HG02938 (cell line): Measurements from ENCODE around the gene ALDOB.

Experiments
- ATAC-seq: cut with Tn5 transposase; IDR thresholded peaks from one replicate; pipeline ENCODE4 v1.9.1; 2021; ENCODE audit warnings: mild to moderate bottlenecking, moderate library complexity; ENCODE audit not compliant: unreplicated experiment

The ALDOB gene

GRCh38 chr9:101435601-101436079 is at the start of gene ALDOB:
Gene ALDOB, minus strand, starts transcription at chr9:101435774. Its CDS starts 4,887 bp downstream, at chr9:101430887.
- ATAC-seq = no peak

- no peak for ATAC-seq
These were observed 48.5 kb upstream of the ALDOB start for GRCh38 chr9:101484046-101484445.

- ATAC-seq = no peak
These were observed 45.7 kb upstream of the ALDOB start for GRCh38 chr9:101481261-101481660.

- no peak for ATAC-seq
These were observed 44.8 kb upstream of the ALDOB start for GRCh38 chr9:101480386-101480785.

- ATAC-seq = no peak
These were observed 43.9 kb upstream of the ALDOB start for GRCh38 chr9:101479338-101480030.

- ATAC-seq = no peak
These were observed 43.3 kb upstream of the ALDOB start for GRCh38 chr9:101478906-101479305.

GRCh38 chr9:101478444-101478843 is 42.9 kb upstream of the ALDOB start:
- ATAC-seq = no peak

- no peak for ATAC-seq
These were observed 42.2 kb upstream of the ALDOB start for GRCh38 chr9:101477736-101478135.

GRCh38 chr9:101477214-101477613 is 41.6 kb upstream of the ALDOB start:
- no peak for ATAC-seq

GRCh38 chr9:101476576-101477208 is 41.1 kb upstream of the ALDOB start:
- ATAC-seq = no peak

- no peak for ATAC-seq
These were observed 37.3 kb upstream of the ALDOB start for GRCh38 chr9:101472891-101473290.

GRCh38 chr9:101470929-101471328 is 35.4 kb upstream of the ALDOB start:
- no peak for ATAC-seq

- no peak for ATAC-seq
These were observed 34.4 kb upstream of the ALDOB start for GRCh38 chr9:101470021-101470420.

GRCh38 chr9:101469026-101469425 is 33.5 kb upstream of the ALDOB start:
- ATAC-seq = no peak

GRCh38 chr9:101468116-101468515 is 32.5 kb upstream of the ALDOB start:
- ATAC-seq = no peak

GRCh38 chr9:101467690-101468089 is 32.1 kb upstream of the ALDOB start:
- ATAC-seq = no peak

GRCh38 chr9:101466863-101467262 is 31.3 kb upstream of the ALDOB start:
- no peak for ATAC-seq

GRCh38 chr9:101465326-101465915 is 29.8 kb upstream of the ALDOB start:
- ATAC-seq = no peak

- ATAC-seq = peak; percentile 62
These were observed 27.8 kb upstream of the ALDOB start for GRCh38 chr9:101463397-101463796.

GRCh38 chr9:101462558-101462957 is 27.0 kb upstream of the ALDOB start:
- no peak for ATAC-seq

- no peak for ATAC-seq
These were observed 25.4 kb upstream of the ALDOB start for GRCh38 chr9:101460965-101461364.
